Measurements from ENCODE around the gene EFNA2.

EFNA2 gene

DNA sequence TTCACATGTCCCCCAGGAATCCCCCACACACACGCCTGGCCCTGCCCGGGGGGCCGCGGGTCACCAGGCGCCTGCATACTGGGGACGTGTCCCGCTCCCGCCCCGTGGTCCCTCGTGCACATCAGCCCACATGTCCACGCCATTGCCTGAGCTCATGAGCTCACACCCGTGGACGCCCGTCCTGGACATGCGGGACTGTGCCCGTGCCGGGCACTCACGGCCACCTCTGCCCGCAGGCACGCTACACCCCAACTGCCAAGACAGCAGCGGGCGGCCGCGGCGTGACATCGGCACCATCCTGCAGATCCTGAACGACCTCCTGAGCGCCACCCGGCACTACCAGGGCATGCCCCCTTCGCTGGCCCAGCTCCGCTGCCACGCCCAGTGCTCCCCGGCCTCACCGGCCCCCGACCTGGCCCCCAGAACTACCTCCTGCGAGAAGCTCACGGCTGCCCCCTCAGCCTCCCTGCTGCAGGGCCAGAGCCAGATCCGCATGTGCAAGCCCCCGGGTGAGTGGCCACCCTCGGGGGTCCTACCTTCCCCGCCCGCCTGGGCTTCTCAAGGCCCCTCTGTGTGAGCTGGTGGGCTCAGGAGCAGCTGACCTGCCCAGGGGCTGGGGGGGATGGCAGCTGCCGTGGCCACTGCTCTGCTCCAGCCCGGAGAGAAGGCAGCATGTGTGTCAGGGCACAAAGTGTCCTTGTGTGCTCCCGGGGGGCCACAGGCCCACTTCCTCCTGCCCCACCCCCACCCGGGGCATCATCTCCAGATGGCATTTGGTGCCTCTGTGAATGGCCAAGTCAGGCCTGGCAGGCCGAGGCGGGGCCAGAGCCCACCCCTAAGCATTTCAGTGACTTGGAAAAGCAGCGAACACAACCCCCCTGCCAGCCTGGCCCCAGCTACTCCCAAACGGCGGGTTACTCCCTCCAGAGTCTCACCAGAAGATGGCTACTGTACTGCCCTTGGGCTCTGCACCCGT lies 30.2 kb upstream of the EFNA2 start:
- Histone ChIP-seq H3K27me3 (replicated peaks; ENCODE audit: control insufficient read depth, insufficient read depth, low read length) (no peaks in the 10 kb centered on the region), H3K4me3 (replicated peaks; ENCODE audit: low read depth, low read length) (no peak overlapping the region), H3K36me3 (ENCODE audit: control insufficient read depth, insufficient read depth, low read length) (peaks cover 36% of the 10 kb centered on the region)

DNA sequence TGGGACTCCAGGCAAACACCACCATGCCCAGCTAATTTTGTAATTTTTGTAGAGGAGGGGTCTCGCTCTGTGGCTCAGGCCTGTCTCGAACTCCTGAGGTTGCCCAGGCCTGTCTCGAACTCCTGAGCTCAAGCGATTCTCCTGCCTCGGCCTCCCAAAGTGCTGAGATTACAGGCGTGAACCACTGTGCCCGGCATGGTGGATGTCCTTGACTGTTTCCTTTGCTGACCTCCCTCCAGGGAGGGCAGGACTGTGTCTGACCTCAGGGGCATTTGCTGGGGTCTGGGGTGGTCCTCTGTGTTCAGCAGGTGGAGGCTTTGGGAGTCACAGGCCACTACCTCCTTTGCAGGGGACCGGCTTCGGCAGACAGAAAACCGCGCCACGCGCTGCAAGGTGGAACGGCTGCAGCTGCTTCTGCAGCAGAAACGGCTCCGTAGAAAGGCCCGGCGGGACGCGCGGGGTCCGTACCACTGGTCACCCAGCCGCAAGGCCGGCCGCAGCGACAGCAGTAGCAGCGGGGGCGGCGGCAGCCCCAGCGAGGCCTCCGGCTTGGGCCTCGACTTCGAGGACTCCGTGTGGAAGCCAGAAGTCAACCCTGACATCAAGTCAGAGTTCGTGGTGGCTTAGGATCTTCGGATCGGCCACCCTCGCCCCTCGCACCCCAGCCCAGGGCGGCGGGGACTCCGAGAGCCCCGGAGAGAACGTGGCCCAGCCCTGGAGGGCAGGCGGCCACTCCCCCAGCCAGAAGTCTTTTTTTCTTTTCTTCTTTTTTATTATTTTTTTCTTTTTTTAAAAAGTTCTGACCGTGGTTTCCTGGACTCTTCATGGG lies 28.8 kb upstream of the EFNA2 start:
- DNase-seq (ENCODE audit: extremely low read depth, insufficient read length): no peak
- no peak for TF ChIP-seq CTCF (IDR thresholded peaks at IDR 0.05; ENCODE audit: insufficient read depth, low read length, poor library complexity, severe bottlenecking)
- Histone ChIP-seq H3K36me3 (ENCODE audit: control insufficient read depth, insufficient read depth, low read length) (peaks cover 31% of the 10 kb centered on the region), H3K27me3 (replicated peaks; ENCODE audit: control insufficient read depth, insufficient read depth, low read length) (no peaks in the 10 kb centered on the region), H3K4me3 (replicated peaks; ENCODE audit: low read depth, low read length) (no peak overlapping the region)

More for the DNA sequence above, 30.2 kb upstream of the EFNA2 start:
- DNase-seq (ENCODE audit: extremely low read depth, insufficient read length): no peak
- TF ChIP-seq CTCF (IDR thresholded peaks at IDR 0.05; ENCODE audit: insufficient read depth, low read length, poor library complexity, severe bottlenecking): no peak

- Histone ChIP-seq H3K4me3 (replicated peaks; ENCODE audit: low read depth, low read length) (no peak overlapping the region), H3K27me3 (replicated peaks; ENCODE audit: control insufficient read depth, insufficient read depth, low read length) (no peaks in the 10 kb centered on the region), H3K36me3 (ENCODE audit: control insufficient read depth, insufficient read depth, low read length) (peaks cover 30% of the 10 kb centered on the region)
- DNase-seq (ENCODE audit: extremely low read depth, insufficient read length): no peak
- no peak for TF ChIP-seq CTCF (IDR thresholded peaks at IDR 0.05; ENCODE audit: insufficient read depth, low read length, poor library complexity, severe bottlenecking)
These were observed 28.1 kb upstream of the EFNA2 start for GRCh38 chr19:1257475-1258162.

DNA sequence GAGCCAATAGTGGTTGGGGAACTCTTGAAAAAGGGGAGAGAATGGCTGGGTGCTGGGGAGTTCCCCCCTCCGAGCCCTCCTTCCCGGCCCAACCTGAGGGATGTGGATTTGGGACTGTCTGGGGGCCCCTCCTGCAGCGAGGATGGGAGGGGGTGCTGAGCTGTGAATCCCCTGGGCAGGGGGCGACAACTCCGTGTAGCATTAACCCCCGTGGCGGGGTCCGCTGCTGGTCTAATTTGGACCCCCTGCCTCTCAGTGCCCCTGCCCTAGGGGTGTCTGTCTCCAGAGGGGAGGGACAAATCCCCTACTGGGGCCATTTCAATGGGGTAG lies 27.5 kb upstream of the EFNA2 start:
- Histone ChIP-seq H3K36me3 (ENCODE audit: control insufficient read depth, insufficient read depth, low read length) (peaks cover 30% of the 10 kb centered on the region), H3K4me3 (replicated peaks; ENCODE audit: low read depth, low read length) (no peak overlapping the region; the same call in none of the 2 replicates), H3K27me3 (replicated peaks; ENCODE audit: control insufficient read depth, insufficient read depth, low read length) (no peaks in the 10 kb centered on the region)
- no peak for DNase-seq (ENCODE audit: extremely low read depth, insufficient read length)
- no peak for TF ChIP-seq CTCF (IDR thresholded peaks at IDR 0.05; ENCODE audit: insufficient read depth, low read length, poor library complexity, severe bottlenecking)

GRCh38 chr19:1258707-1259205 lies 26.9 kb upstream of the EFNA2 start:
- H3K4me3 ChIP-seq (replicated peaks; ENCODE audit: low read depth, low read length): peak overlapping the region; percentile 69

More at GRCh38 chr19:1258707-1259205, 26.9 kb upstream of the EFNA2 start:
- H3K27me3 ChIP-seq (replicated peaks; ENCODE audit: control insufficient read depth, insufficient read depth, low read length): no peaks in the 10 kb centered on the region
- DNase-seq (ENCODE audit: extremely low read depth, insufficient read length): no peak
- no peak for TF ChIP-seq CTCF (IDR thresholded peaks at IDR 0.05; ENCODE audit: insufficient read depth, low read length, poor library complexity, severe bottlenecking)
- H3K36me3 ChIP-seq (ENCODE audit: control insufficient read depth, insufficient read depth, low read length): peaks cover 30% of the 10 kb centered on the region
